ENCODE results near the gene CORO7.

DNA sequence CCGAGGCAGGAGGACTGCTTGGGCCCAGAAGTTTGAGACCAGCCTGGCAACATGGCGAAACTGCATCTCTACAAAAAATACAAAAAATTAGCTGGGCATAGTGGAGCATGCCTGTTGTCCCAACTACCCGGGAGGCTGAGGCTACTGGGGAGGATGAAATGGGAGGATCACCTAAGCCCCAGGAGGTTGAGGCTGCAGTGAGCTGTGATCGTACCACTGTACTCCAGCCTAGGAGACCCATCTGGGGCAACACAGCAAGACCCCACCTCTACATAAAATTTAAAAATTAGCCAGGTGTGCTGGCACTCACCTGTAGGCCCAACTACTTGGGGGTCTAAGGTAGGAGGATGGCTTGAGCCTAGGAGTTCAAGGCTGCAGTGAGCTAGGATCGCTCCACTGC lies 67.1 kb downstream of the CORO7 start:
- TF ChIP-seq POLR2A (IDR thresholded peaks at IDR 0.05; ENCODE audit: low read length) (no peak), GATA1 (IDR thresholded peaks at IDR 0.05; ENCODE audit: low read depth, low read length) (no peak)

Data from erythroblast (primary cell).